ENCODE data around the gene LRRK2.
"Not testable (repeated sequence)": the region's sequence is repeated elsewhere in the genome, so short reads cannot be mapped to it uniquely, and the experiment has no call there.

LRRK2 gene

GRCh38 chr12:40209886-40210285, 14.9 kb upstream of the LRRK2 start:
- no peak overlapping the region for H3K4me3 ChIP-seq (ENCODE audit: low read depth, low read length)
- DNase-seq (ENCODE audit: low read depth) = no peak
- in situ Hi-C loops (cut with HindIII; ENCODE audit: low sequenced_read_pairs) = no loop called here
- no peak for TF ChIP-seq CTCF (IDR thresholded peaks at IDR 0.05; ENCODE audit: low read depth, low read length, missing control alignments)

- H3K4me3 ChIP-seq (ENCODE audit: low read depth, low read length); DNase-seq (ENCODE audit: low read depth); in situ Hi-C loops (cut with HindIII; ENCODE audit: low sequenced_read_pairs): not testable (repeated sequence)
Observed at GRCh38 chr12:40211186-40211585, 13.6 kb upstream of the LRRK2 start.

DNA sequence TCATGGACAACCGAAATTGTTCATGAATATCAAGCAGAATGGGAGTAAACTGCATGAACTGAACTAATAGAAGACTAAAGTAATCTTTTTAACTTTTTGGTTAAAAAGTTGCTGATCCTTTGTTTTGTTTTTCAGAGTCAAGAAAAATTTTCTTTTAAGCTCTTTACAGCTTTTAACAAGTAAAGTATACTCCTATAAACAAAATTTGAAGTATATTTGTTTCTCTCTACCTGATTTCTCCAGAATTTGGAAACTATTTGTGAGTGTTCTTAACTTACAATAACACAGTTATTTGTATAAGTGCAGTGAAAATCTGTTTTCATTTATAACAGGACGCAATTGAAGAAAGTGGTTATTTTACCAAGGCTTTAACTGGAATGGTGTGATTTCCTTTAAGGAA, 12.2 kb upstream of the LRRK2 start:
- no peak for DNase-seq (ENCODE audit: low read depth)
- TF ChIP-seq CTCF (IDR thresholded peaks at IDR 0.05; ENCODE audit: low read depth, low read length, missing control alignments) = no peak
- in situ Hi-C loops (cut with HindIII; ENCODE audit: low sequenced_read_pairs) = no loop called here
- no peak overlapping the region for H3K4me3 ChIP-seq (ENCODE audit: low read depth, low read length)

GRCh38 chr12:40215982-40216381, 8.8 kb upstream of the LRRK2 start:
- in situ Hi-C loops (cut with HindIII; ENCODE audit: low sequenced_read_pairs) = no loop called here
- H3K4me3 ChIP-seq (ENCODE audit: low read depth, low read length) = no peak overlapping the region
- DNase-seq (ENCODE audit: low read depth) = no peak
- TF ChIP-seq CTCF (IDR thresholded peaks at IDR 0.05; ENCODE audit: low read depth, low read length, missing control alignments) = no peak

- no peak for DNase-seq (ENCODE audit: low read depth)
- H3K4me3 ChIP-seq (ENCODE audit: low read depth, low read length) = no peak overlapping the region
- in situ Hi-C loops (cut with HindIII; ENCODE audit: low sequenced_read_pairs) = no loop called here
- no peak for TF ChIP-seq CTCF (IDR thresholded peaks at IDR 0.05; ENCODE audit: low read depth, low read length, missing control alignments)
Observed at GRCh38 chr12:40216516-40217288, 8.1 kb upstream of the LRRK2 start.

DNA sequence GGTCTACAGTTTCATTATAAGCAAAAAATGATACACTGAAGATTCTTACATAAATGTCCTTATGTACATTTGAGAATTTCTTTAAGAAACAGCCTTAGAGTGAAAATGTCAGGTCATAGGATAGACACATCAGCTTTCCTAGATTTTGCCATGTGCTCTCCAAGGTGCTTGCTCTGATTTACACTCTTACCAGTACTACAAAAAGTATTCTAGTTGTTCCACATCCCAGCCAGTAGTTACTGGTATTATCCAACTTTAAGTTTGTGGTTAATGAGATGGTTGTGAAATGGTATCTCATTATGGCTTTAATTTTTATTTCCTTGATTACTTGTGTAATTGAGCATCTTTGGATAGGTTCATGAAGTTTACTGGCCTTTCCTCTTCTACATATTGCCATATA, 5.0 kb upstream of the LRRK2 start:
- DNase-seq (ENCODE audit: low read depth) = no peak
- no peak for TF ChIP-seq CTCF (IDR thresholded peaks at IDR 0.05; ENCODE audit: low read depth, low read length, missing control alignments)
- no peak overlapping the region for H3K4me3 ChIP-seq (ENCODE audit: low read depth, low read length)
- in situ Hi-C loops (cut with HindIII; ENCODE audit: low sequenced_read_pairs) = no loop called here

DNA sequence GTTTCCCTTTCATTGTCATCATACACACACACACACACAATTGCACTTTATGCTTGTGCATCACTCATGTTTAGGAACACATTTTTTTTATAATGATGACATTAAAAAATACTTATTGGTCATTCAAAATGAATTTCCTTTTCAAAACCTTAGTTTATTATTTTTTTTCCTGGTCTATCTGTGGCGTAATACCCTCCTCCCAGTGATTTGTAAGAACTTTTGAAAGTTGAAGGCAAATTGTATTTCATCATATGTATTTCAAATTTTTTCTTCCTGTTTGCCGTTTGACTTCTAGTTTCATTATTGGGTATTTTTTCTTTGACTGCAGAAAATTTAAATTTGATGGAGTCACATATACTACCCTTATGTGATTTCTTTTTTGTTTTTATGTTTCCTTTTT, 2.5 kb upstream of the LRRK2 start:
- no peak overlapping the region for H3K4me3 ChIP-seq (ENCODE audit: low read depth, low read length)
- in situ Hi-C loops (cut with HindIII; ENCODE audit: low sequenced_read_pairs) = no loop called here
- no peak for DNase-seq (ENCODE audit: low read depth)

More for the DNA sequence above, 2.5 kb upstream of the LRRK2 start:
- TF ChIP-seq CTCF (IDR thresholded peaks at IDR 0.05; ENCODE audit: low read depth, low read length, missing control alignments) = no peak
